DMS114 treated with DMSO at 0.1 percent for 48 hours (cell line): ENCODE data around the gene PALLD.
"Not testable (repeated sequence)": the region's sequence is repeated elsewhere in the genome, so short reads cannot be mapped to it uniquely, and the experiment has no call there.

Source experiments
- DNase-seq: peaks from one replicate; lab custom pipeline; 2025; ENCODE audit not compliant: unreplicated experiment; lab: John Stamatoyannopoulos, UW

The PALLD gene

GRCh38 chr4:168724686-168725411, 228.0 kb downstream of the PALLD start:
- no peak for DNase-seq

- no peak for DNase-seq
Observed at GRCh38 chr4:168725930-168726329, 229.1 kb downstream of the PALLD start.

GRCh38 chr4:168727181-168727580, 230.3 kb downstream of the PALLD start:
- not testable (repeated sequence) for DNase-seq

GRCh38 chr4:168731006-168731636, 234.3 kb downstream of the PALLD start:
- no peak for DNase-seq

GRCh38 chr4:168731706-168732414, 235.0 kb downstream of the PALLD start:
- DNase-seq: no peak

- DNase-seq: no peak
Observed at GRCh38 chr4:168732714-168733113, 235.9 kb downstream of the PALLD start.

- no peak for DNase-seq
Observed at GRCh38 chr4:168734703-168735678, 238.1 kb downstream of the PALLD start.

- DNase-seq: no peak
Observed at GRCh38 chr4:168735735-168736134, 238.9 kb downstream of the PALLD start.

- DNase-seq: no peak
Observed at GRCh38 chr4:168736860-168737805, 240.3 kb downstream of the PALLD start.

- no peak for DNase-seq
Observed at GRCh38 chr4:168737806-168738172, 240.9 kb downstream of the PALLD start.

- DNase-seq: no peak
Observed at GRCh38 chr4:168739886-168740285, 243.0 kb downstream of the PALLD start.

GRCh38 chr4:168740691-168741090, 243.8 kb downstream of the PALLD start:
- no peak for DNase-seq

- DNase-seq: no peak
Observed at GRCh38 chr4:168741281-168742173, 244.7 kb downstream of the PALLD start.

GRCh38 chr4:168743131-168743530, 246.3 kb downstream of the PALLD start:
- no peak for DNase-seq

GRCh38 chr4:168743601-168744000, 246.7 kb downstream of the PALLD start:
- no peak for DNase-seq

GRCh38 chr4:168744021-168744420, 247.2 kb downstream of the PALLD start:
- no peak for DNase-seq

- no peak for DNase-seq
Observed at GRCh38 chr4:168748807-168749206, 252.0 kb downstream of the PALLD start.

- DNase-seq: no peak
Observed at GRCh38 chr4:168751263-168752225, 254.7 kb downstream of the PALLD start.
